ENCODE measurements around the gene ECM2.

DNA sequence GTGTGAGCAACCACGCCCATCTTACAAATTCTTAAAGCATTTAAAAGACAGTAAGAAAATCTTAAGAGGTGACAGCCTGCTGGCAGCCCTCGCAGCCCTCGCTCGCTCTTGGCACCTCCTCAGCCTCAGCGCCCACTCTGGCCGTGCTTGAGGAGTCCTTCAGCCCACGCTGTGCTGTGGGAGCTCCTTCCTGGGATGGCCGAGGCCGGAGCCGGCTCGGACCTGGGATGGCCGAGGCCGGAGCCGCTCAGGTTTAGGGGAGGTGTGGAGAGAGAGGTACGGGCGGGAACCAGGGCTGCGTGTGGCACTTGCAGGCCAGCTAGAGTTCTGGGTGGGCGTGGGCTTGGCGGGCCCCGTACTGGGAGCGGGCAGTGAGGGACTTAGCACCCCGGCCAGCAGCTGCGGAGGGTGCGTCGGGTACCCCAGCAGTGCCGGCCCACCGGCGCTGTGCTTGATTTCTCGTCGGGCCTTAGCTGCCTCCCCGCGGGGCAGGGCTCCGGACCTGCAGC, 9.3 kb upstream of the ECM2 start:
- no peak for TF ChIP-seq POLR2AphosphoS5 (IDR thresholded peaks at IDR 0.05; ENCODE audit: low read depth, low read length)
- TF ChIP-seq, protein P1, sequence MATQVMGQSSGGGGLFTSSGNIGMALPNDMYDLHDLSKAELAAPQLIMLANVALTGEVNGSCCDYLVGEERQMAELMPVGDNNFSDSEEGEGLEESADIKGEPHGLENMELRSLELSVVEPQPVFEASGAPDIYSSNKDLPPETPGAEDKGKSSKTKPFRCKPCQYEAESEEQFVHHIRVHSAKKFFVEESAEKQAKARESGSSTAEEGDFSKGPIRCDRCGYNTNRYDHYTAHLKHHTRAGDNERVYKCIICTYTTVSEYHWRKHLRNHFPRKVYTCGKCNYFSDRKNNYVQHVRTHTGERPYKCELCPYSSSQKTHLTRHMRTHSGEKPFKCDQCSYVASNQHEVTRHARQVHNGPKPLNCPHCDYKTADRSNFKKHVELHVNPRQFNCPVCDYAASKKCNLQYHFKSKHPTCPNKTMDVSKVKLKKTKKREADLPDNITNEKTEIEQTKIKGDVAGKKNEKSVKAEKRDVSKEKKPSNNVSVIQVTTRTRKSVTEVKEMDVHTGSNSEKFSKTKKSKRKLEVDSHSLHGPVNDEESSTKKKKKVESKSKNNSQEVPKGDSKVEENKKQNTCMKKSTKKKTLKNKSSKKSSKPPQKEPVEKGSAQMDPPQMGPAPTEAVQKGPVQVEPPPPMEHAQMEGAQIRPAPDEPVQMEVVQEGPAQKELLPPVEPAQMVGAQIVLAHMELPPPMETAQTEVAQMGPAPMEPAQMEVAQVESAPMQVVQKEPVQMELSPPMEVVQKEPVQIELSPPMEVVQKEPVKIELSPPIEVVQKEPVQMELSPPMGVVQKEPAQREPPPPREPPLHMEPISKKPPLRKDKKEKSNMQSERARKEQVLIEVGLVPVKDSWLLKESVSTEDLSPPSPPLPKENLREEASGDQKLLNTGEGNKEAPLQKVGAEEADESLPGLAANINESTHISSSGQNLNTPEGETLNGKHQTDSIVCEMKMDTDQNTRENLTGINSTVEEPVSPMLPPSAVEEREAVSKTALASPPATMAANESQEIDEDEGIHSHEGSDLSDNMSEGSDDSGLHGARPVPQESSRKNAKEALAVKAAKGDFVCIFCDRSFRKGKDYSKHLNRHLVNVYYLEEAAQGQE (IDR thresholded peaks at IDR 0.05; ENCODE audit: insufficient read depth in 1 of 2, low read depth in 2 of 2, low read length in 2 of 2) = no peak

Data from PFSK-1 (cell line).